HepG2 (cell line): ENCODE measurements around the gene PDZD2.

ENCODE experiments used
- AGO1 ChIP-seq: fragments of 200-400 bp; formaldehyde crosslinking; IDR thresholded peaks from 2 replicates; pipeline ENCODE4 v1.6.1; 2017; ENCODE audit warnings: mild to moderate bottlenecking, low read depth, low read length, moderate library complexity; ENCODE audit not compliant: poor library complexity, severe bottlenecking
- EP300 ChIP-seq, 3 experiments: sonication (generic) in 1 of 3; formaldehyde crosslinking in 1 of 3; IDR thresholded peaks; 2 replicates each; pipeline versions ENCODE4 v1.5.1 to v1.6.1; 2011 to 2020; ENCODE audit warnings: low read depth in 2 of 3, low read length in 2 of 3, borderline replicate concordance in 1 of 3, improper control_type of control experiment in 1 of 3, mild to moderate bottlenecking in 1 of 3, missing genetic modification reagents in 1 of 3, moderate library complexity in 1 of 3
- MAFK ChIP-seq, 2 experiments: IDR thresholded peaks in 1 of 2; conservative IDR thresholded peaks in 1 of 2; 2 replicates each; pipeline ENCODE4 v1.6.1; 2011; ENCODE audit warnings: improper control_type of control experiment in 2 of 2, low read length in 2 of 2
- NFYB ChIP-seq: sonication (generic); formaldehyde crosslinking; IDR thresholded peaks from 2 replicates; pipeline ENCODE4 v1.4.0; 2020; ENCODE audit warnings: missing genetic modification reagents
- POLR2A ChIP-seq, 2 experiments: IDR thresholded peaks; 2 replicates each; pipeline ENCODE4 v1.6.1; 2011; ENCODE audit warnings: low read depth in 2 of 2, low read length in 2 of 2, mild to moderate bottlenecking in 1 of 2, moderate library complexity in 1 of 2; ENCODE audit not compliant: insufficient read depth in 1 of 2
- SOX5 ChIP-seq: IDR thresholded peaks from 2 replicates; pipeline ENCODE4 v1.6.1; 2016; ENCODE audit warnings: borderline replicate concordance
- SRSF4 ChIP-seq: fragments of 200-400 bp; formaldehyde crosslinking; IDR thresholded peaks from one replicate; pipeline ENCODE4 v1.6.1; 2018; ENCODE audit warnings: mild to moderate bottlenecking, low read depth, low read length, moderate library complexity; ENCODE audit not compliant: poor library complexity, severe bottlenecking
- TF ChIP-seq, protein P1 (sequence below), 2 experiments: sonication (generic) in 1 of 2; formaldehyde crosslinking in 1 of 2; IDR thresholded peaks; 2 replicates each; pipeline versions ENCODE4 v1.4.0 to v1.6.1; 2018 to 2020; ENCODE audit warnings: missing genetic modification reagents in 2 of 2, borderline replicate concordance in 1 of 2, low read depth in 1 of 2, mild to moderate bottlenecking in 1 of 2, missing biosample characterization in 1 of 2
- TF ChIP-seq, protein P2 (sequence below): sonication (generic); formaldehyde crosslinking; IDR thresholded peaks from 2 replicates; pipeline ENCODE4 v1.4.0; 2020; ENCODE audit warnings: missing genetic modification reagents
- TF ChIP-seq, protein P3 (sequence below): sonication (generic); formaldehyde crosslinking; IDR thresholded peaks from 2 replicates; pipeline ENCODE4 v1.4.0; 2020; ENCODE audit warnings: missing genetic modification reagents

DNA sequence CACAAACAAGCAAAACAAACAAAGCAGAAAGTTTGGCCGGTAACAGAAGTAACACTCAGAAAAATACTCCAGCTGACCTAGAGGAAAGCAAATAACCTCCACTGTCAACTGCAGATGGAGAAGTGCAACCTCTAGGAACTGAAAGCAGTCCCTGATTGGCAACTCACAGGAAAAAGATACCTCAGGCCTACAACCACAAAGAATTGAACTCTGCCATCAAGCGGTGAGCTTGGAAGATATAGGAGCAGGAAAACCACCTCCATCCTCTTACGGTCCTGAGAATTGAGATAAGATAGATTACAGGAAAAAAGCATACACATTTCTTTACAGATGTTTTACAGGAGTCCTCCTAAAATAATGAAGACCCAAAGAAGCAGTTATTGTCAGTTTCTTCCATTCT, 184.5 kb downstream of the PDZD2 start:
- TF ChIP-seq, protein P1, sequence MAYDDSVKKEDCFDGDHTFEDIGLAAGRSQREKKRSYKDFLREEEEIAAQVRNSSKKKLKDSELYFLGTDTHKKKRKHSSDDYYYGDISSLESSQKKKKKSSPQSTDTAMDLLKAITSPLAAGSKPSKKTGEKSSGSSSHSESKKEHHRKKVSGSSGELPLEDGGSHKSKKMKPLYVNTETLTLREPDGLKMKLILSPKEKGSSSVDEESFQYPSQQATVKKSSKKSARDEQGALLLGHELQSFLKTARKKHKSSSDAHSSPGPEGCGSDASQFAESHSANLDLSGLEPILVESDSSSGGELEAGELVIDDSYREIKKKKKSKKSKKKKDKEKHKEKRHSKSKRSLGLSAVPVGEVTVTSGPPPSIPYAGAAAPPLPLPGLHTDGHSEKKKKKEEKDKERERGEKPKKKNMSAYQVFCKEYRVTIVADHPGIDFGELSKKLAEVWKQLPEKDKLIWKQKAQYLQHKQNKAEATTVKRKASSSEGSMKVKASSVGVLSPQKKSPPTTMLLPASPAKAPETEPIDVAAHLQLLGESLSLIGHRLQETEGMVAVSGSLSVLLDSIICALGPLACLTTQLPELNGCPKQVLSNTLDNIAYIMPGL (CRISPR knock-in tag; IDR thresholded peaks at IDR 0.05; ENCODE audit: borderline replicate concordance in 1 of 2, low read depth in 1 of 2): no peak
- TF ChIP-seq NFYB (CRISPR knock-in tag): no peak
- TF ChIP-seq SOX5: no peak
- TF ChIP-seq AGO1: no peak
- TF ChIP-seq, protein P2, sequence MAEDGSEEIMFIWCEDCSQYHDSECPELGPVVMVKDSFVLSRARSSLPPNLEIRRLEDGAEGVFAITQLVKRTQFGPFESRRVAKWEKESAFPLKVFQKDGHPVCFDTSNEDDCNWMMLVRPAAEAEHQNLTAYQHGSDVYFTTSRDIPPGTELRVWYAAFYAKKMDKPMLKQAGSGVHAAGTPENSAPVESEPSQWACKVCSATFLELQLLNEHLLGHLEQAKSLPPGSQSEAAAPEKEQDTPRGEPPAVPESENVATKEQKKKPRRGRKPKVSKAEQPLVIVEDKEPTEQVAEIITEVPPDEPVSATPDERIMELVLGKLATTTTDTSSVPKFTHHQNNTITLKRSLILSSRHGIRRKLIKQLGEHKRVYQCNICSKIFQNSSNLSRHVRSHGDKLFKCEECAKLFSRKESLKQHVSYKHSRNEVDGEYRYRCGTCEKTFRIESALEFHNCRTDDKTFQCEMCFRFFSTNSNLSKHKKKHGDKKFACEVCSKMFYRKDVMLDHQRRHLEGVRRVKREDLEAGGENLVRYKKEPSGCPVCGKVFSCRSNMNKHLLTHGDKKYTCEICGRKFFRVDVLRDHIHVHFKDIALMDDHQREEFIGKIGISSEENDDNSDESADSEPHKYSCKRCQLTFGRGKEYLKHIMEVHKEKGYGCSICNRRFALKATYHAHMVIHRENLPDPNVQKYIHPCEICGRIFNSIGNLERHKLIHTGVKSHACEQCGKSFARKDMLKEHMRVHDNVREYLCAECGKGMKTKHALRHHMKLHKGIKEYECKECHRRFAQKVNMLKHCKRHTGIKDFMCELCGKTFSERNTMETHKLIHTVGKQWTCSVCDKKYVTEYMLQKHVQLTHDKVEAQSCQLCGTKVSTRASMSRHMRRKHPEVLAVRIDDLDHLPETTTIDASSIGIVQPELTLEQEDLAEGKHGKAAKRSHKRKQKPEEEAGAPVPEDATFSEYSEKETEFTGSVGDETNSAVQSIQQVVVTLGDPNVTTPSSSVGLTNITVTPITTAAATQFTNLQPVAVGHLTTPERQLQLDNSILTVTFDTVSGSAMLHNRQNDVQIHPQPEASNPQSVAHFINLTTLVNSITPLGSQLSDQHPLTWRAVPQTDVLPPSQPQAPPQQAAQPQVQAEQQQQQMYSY (CRISPR knock-in tag): no peak
- TF ChIP-seq SRSF4: no peak
- TF ChIP-seq MAFK (conservative IDR thresholded peaks at IDR 0.05 in 1 of 2, IDR thresholded peaks at IDR 0.05 in 1 of 2; ENCODE audit: low read length in 2 of 2): no peak
- TF ChIP-seq EP300 (IDR thresholded peaks at IDR 0.05; ENCODE audit: low read depth in 2 of 2, low read length in 2 of 2): no peak
- no peak for TF ChIP-seq EP300 (CRISPR knock-in tag; IDR thresholded peaks at IDR 0.05; ENCODE audit: borderline replicate concordance)
- TF ChIP-seq, protein P3, sequence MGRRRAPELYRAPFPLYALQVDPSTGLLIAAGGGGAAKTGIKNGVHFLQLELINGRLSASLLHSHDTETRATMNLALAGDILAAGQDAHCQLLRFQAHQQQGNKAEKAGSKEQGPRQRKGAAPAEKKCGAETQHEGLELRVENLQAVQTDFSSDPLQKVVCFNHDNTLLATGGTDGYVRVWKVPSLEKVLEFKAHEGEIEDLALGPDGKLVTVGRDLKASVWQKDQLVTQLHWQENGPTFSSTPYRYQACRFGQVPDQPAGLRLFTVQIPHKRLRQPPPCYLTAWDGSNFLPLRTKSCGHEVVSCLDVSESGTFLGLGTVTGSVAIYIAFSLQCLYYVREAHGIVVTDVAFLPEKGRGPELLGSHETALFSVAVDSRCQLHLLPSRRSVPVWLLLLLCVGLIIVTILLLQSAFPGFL (CRISPR knock-in tag): no peak
- TF ChIP-seq POLR2A (IDR thresholded peaks at IDR 0.05; ENCODE audit: insufficient read depth in 1 of 2, low read depth in 2 of 2, low read length in 2 of 2): no peak
